H1 (cell line): ENCODE data around the gene ST6GALNAC3. TPM values are rescaled to one million over a fixed set of nuclear protein-coding genes. Genes with fewer than 3 reads are reported as not detected.

Experiments used
- CTCF ChIA-PET: fragments of 300-600 bp; sonication (Branson Sonifier 250); formaldehyde crosslinking; loops from one replicate; lab custom pipeline; 2021; ENCODE audit not compliant: partially characterized antibody; lab: Charles Lee
- POLR2A ChIA-PET: fragments of 300-600 bp; sonication (Branson Sonifier 250); formaldehyde crosslinking; loops from one replicate; lab custom pipeline; 2021; ENCODE audit warnings: inconsistent platforms; ENCODE audit not compliant: partially characterized antibody; lab: Charles Lee
- DNase-seq, 2 experiments: peaks; one replicate each; pipeline versions ENCODE4 v3.0.0 to v3.0.0-alpha.2; 2010 to 2022; ENCODE audit warnings: low spot score in 2 of 2, low read depth in 1 of 2, mixed read lengths in 1 of 2
- FAIRE-seq: peaks from 2 replicates; lab custom pipeline; 2011; peaks lifted over from hg19 to GRCh38; lab: Jason Lieb, UNC
- H2AFZ ChIP-seq: 2 replicates; pipeline ENCODE4 v1.8.1; 2012; ENCODE audit warnings: low read length, inconsistent platforms
- H2AK5ac ChIP-seq: 2 replicates; pipeline ENCODE4 v1.6.1; 2013; ENCODE audit warnings: low read depth, low read length
- H2BK120ac ChIP-seq: replicated peaks from 2 replicates; pipeline ENCODE3; 2013; ENCODE audit warnings: low read depth, low read length, inconsistent platforms
- H2BK12ac ChIP-seq: 2 replicates; pipeline ENCODE4 v1.6.1; 2013; ENCODE audit warnings: low read depth, low read length
- H2BK15ac ChIP-seq: 2 replicates; pipeline ENCODE4 v1.6.1; 2013; ENCODE audit warnings: low read length
- H2BK20ac ChIP-seq: 2 replicates; pipeline ENCODE4 v1.6.1; 2013; ENCODE audit warnings: low read length
- H2BK5ac ChIP-seq: 2 replicates; pipeline ENCODE4 v1.6.1; 2013; ENCODE audit warnings: low read depth, low read length
- H3K14ac ChIP-seq: 2 replicates; pipeline ENCODE4 v1.6.1; 2013; ENCODE audit warnings: inconsistent platforms; ENCODE audit not compliant: insufficient read length
- H3K18ac ChIP-seq: 2 replicates; pipeline ENCODE4 v1.6.1; 2013; ENCODE audit warnings: low read length; ENCODE audit errors: extremely low read depth
- H3K23ac ChIP-seq: 2 replicates; pipeline ENCODE4 v1.6.1; 2013; ENCODE audit warnings: inconsistent platforms; ENCODE audit not compliant: insufficient read length
- H3K23me2 ChIP-seq: 2 replicates; pipeline ENCODE4 v1.6.1; 2013; ENCODE audit warnings: low read depth, low read length
- H3K27ac ChIP-seq: 2 replicates; pipeline ENCODE4 v1.6.1; 2011; ENCODE audit warnings: low read depth, low read length, inconsistent platforms
- H3K27me3 ChIP-seq, 4 experiments: replicated peaks in 1 of 4; 1 replicate in 1 of 4; 2 replicates in 3 of 4; pipeline versions ENCODE4 v1.6.1 to v1.8.1; 2011 to 2013; ENCODE audit warnings: low read length in 3 of 4, mild to moderate bottlenecking in 3 of 4, inconsistent platforms in 2 of 4, mixed read lengths in 2 of 4, moderate library complexity in 1 of 4; ENCODE audit not compliant: control insufficient read depth in 3 of 4, insufficient read depth in 3 of 4; ENCODE audit errors: extremely low read depth in 1 of 4
- H3K36me3 ChIP-seq, 4 experiments: 2 replicates each; pipeline versions ENCODE4 v1.6.1 to v1.8.1; 2011 to 2013; ENCODE audit warnings: mild to moderate bottlenecking in 4 of 4, low read length in 3 of 4, moderate library complexity in 2 of 4, control low read depth in 1 of 4, inconsistent platforms in 1 of 4; ENCODE audit not compliant: insufficient read depth in 4 of 4, control insufficient read depth in 2 of 4
- H3K4ac ChIP-seq: replicated peaks from 2 replicates; pipeline ENCODE3; 2013; ENCODE audit warnings: low read length, low read depth, mixed read lengths, inconsistent platforms; ENCODE audit not compliant: insufficient read length
- H3K4me1 ChIP-seq, 4 experiments: replicated peaks in 1 of 4; 1 replicate in 1 of 4; 2 replicates in 3 of 4; pipeline versions ENCODE4 v1.6.1 to v1.8.1; 2011 to 2013; ENCODE audit warnings: low read length in 3 of 4, inconsistent platforms in 2 of 4, mixed read lengths in 1 of 4; ENCODE audit not compliant: insufficient read depth in 4 of 4, control insufficient read depth in 3 of 4
- H3K4me2 ChIP-seq, 2 experiments: 2 replicates each; pipeline versions ENCODE4 v1.6.1 to v1.8.1; 2011 to 2013; ENCODE audit warnings: low read depth in 2 of 2, low read length in 2 of 2, control low read depth in 1 of 2, inconsistent platforms in 1 of 2, mild to moderate bottlenecking in 1 of 2; ENCODE audit not compliant: insufficient read depth in 1 of 2
- H3K4me3 ChIP-seq, 4 experiments: fragments of 200-600, 300-600 bp in 1 of 4; sonication (generic), shearing (Covaris generic), sonication (Bioruptor Twin) in 1 of 4; 2 replicates each; pipeline versions ENCODE4 v1.5.1 to v1.8.1; 2011 to 2016; ENCODE audit warnings: low read length in 4 of 4, low read depth in 3 of 4, control low read depth in 2 of 4, inconsistent platforms in 2 of 4, mild to moderate bottlenecking in 2 of 4, mixed read lengths in 1 of 4, moderate library complexity in 1 of 4; ENCODE audit not compliant: insufficient read depth in 2 of 4; ENCODE audit errors: extremely low read depth in 1 of 4
- H3K56ac ChIP-seq: replicated peaks from 2 replicates; pipeline ENCODE3; 2013; ENCODE audit warnings: low read depth, mild to moderate bottlenecking, mixed read lengths, low read length, inconsistent platforms; ENCODE audit not compliant: insufficient read length
- H3K79me1 ChIP-seq: 2 replicates; pipeline ENCODE4 v1.6.1; 2013; ENCODE audit warnings: low read depth, low read length, control low read depth
- H3K79me2 ChIP-seq, 2 experiments: 2 replicates each; pipeline versions ENCODE4 v1.6.1 to v1.8.1; 2012 to 2013; ENCODE audit warnings: low read length in 2 of 2, mild to moderate bottlenecking in 2 of 2, inconsistent platforms in 1 of 2; ENCODE audit not compliant: insufficient read depth in 2 of 2, control insufficient read depth in 1 of 2
- H3K9ac ChIP-seq, 4 experiments: replicated peaks in 1 of 4; 1 replicate in 1 of 4; 2 replicates in 3 of 4; pipeline versions ENCODE4 v1.6.1 to v1.8.1; 2011 to 2013; ENCODE audit warnings: low read depth in 3 of 4, low read length in 3 of 4, control low read depth in 2 of 4, mild to moderate bottlenecking in 2 of 4, moderate library complexity in 2 of 4, inconsistent platforms in 1 of 4; ENCODE audit errors: extremely low read depth in 1 of 4
- H3K9me3 ChIP-seq, 2 experiments: 2 replicates each; pipeline versions ENCODE4 v1.6.1 to v1.8.1; 2012 to 2013; ENCODE audit warnings: mild to moderate bottlenecking in 2 of 2, moderate library complexity in 2 of 2, control low read depth in 1 of 2, inconsistent platforms in 1 of 2, low read depth in 1 of 2, low read length in 1 of 2, mixed read lengths in 1 of 2; ENCODE audit not compliant: insufficient read depth in 2 of 2
- H4K20me1 ChIP-seq, 2 experiments: replicated peaks in 1 of 2; 2 replicates each; pipeline versions ENCODE3 to v1.8.1; 2011 to 2013; ENCODE audit warnings: inconsistent platforms in 2 of 2, low read length in 2 of 2, mild to moderate bottlenecking in 1 of 2; ENCODE audit not compliant: insufficient read depth in 2 of 2, control insufficient read depth in 1 of 2
- H4K5ac ChIP-seq: 2 replicates; pipeline ENCODE4 v1.6.1; 2013; ENCODE audit warnings: low read length, low read depth, mixed read lengths, inconsistent platforms; ENCODE audit not compliant: insufficient read length
- H4K8ac ChIP-seq: 2 replicates; pipeline ENCODE4 v1.8.0; 2013; ENCODE audit warnings: mild to moderate bottlenecking, moderate library complexity, low read length, inconsistent platforms; ENCODE audit not compliant: insufficient read depth; ENCODE audit errors: extremely low read depth
- H4K91ac ChIP-seq: replicated peaks from 2 replicates; pipeline ENCODE3; 2013; ENCODE audit warnings: low read length, mixed read lengths, inconsistent platforms; ENCODE audit not compliant: insufficient read length
- CREB1 ChIP-seq: IDR thresholded peaks from 2 replicates; pipeline ENCODE4 v1.6.1; 2012; ENCODE audit warnings: inconsistent platforms
- EGR1 ChIP-seq: IDR thresholded peaks from 2 replicates; pipeline ENCODE4 v1.6.1; 2011; ENCODE audit warnings: low read depth, low read length, borderline replicate concordance
- POLR2A ChIP-seq, 2 experiments: IDR thresholded peaks; 1 replicate in 1 of 2; 2 replicates in 1 of 2; pipeline ENCODE4 v1.6.1; 2011; ENCODE audit warnings: low read depth in 2 of 2, low read length in 2 of 2, mild to moderate bottlenecking in 2 of 2; ENCODE audit errors: control extremely low read depth in 1 of 2
- RAD21 ChIP-seq, 2 experiments: IDR thresholded peaks in 1 of 2; conservative IDR thresholded peaks in 1 of 2; 2 replicates each; pipeline ENCODE4 v1.6.1; 2011; ENCODE audit warnings: low read depth in 2 of 2, low read length in 2 of 2, improper control_type of control experiment in 1 of 2, inconsistent platforms in 1 of 2, mild to moderate bottlenecking in 1 of 2, moderate library complexity in 1 of 2
- WGBS, 2 experiments: shearing (Covaris generic) in 1 of 2; methylation state at CpG; one replicate each; pipeline versions ENCODE4 v1.1.6 to v1.1.7; 2013 to 2015; ENCODE audit warnings: low lambda C conversion rate in 2 of 2, mixed read lengths in 2 of 2, inconsistent platforms in 1 of 2, low coverage in 1 of 2, missing lambda C conversion rate in 1 of 2; ENCODE audit not compliant: insufficient replicate concordance in 2 of 2, insufficient coverage in 1 of 2, insufficient read length in 1 of 2; ENCODE audit errors: extremely low coverage in 1 of 2, missing lambda C conversion rate in 1 of 2; 5-methylcytosine and 5-hydroxymethylcytosine counted together
- polyA plus RNA-seq, 7 experiments: library from polyadenylated mRNA; depleted of rRNA in 3 of 7; stranded (reverse) in 5 of 7; unstranded in 2 of 7; fragments of >200 nt in 5 of 7; fragments of 200-250 nt in 2 of 7; gene quantifications; 1 replicate in 5 of 7; 2 replicates in 1 of 7; 4 replicates in 1 of 7; pipeline versions ENCODE4 v1.2.1 to v1.2.3, GENCODE V29; 2011 to 2013; ENCODE audit warnings: missing spikeins in 2 of 7, mixed read lengths in 2 of 7
- total RNA-seq: library from RNA; stranded (reverse); fragmentation: NEBNext Ultra II Directional; extraction: Animal tissue kit (Norgen Biotek cat#: 25700); gene quantifications from 2 replicates; pipeline ENCODE4 v1.2.1, GENCODE V29; 2021
- TF ChIP-seq, protein P1 (sequence below): IDR thresholded peaks from 2 replicates; pipeline ENCODE4 v1.6.1; 2011; ENCODE audit warnings: low read depth, mild to moderate bottlenecking, low read length; ENCODE audit not compliant: insufficient read depth

ST6GALNAC3 gene
- total and polyA plus RNA-seq, 2 of the 8 experiments (the other 6 are each of a cell fraction or from before 2014, with no cell fraction given): 4.9 to 19.0 TPM

DNA sequence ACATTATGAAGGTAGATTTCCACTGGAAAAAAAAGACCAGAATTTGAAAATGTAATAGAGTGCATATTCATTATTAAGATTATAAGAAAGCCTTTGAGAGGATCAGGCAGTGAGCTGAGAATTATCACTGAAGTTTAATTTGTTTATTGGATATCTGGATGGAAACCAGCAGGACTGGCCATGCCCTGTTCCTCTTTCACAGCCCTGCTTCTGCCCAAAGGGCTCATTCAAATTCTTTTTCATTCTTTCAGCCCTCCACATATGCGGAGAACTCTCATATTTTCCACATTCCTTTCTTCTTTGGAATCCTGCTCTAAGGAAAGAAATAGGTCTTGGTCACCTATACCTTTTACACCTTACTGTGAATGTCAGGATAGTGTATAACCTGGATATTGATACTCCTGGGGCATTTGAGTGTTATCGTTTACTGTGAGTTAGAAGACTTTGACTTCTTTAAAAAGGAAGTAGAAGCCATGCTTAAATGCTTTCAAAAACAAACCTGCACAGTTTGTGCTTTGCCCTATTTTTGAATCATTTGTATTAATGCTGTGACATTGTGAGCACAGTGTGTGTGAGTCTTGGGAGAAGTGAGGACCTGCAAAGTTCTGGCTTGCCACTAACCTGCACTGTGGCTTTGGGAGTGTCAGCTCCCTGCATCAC is 35.5 kb downstream of the ST6GALNAC3 start:
- H3K27me3 ChIP-seq: no peaks in the 10 kb centered on the region
- H2BK20ac ChIP-seq: no peak overlapping the region
- H4K5ac ChIP-seq: no peak overlapping the region
- POLR2A ChIA-PET: no interaction called here
- TF ChIP-seq EGR1 (no peak), RAD21 (IDR thresholded peaks at IDR 0.05 in 1 of 2, conservative IDR thresholded peaks at IDR 0.05 in 1 of 2; ENCODE audit: low read depth in 2 of 2, low read length in 2 of 2) (no peak), CREB1 (no peak), POLR2A (IDR thresholded peaks at IDR 0.05; ENCODE audit: control extremely low read depth in 1 of 2, low read depth in 2 of 2, low read length in 2 of 2) (no peak)
- TF ChIP-seq, protein P1, sequence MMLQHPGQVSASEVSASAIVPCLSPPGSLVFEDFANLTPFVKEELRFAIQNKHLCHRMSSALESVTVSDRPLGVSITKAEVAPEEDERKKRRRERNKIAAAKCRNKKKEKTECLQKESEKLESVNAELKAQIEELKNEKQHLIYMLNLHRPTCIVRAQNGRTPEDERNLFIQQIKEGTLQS: no peak
- no peaks in the 10 kb centered on the region; a peak in 1 of 8 replicates for H3K36me3 ChIP-seq
- no peak overlapping the region for H3K9ac ChIP-seq
- no peak overlapping the region for H2BK5ac ChIP-seq
- 0 out of 2 replicates have a peak, but pooled peaks cover 3% of the 10 kb centered on the region for H3K79me1 ChIP-seq
- H3K18ac ChIP-seq: no peak overlapping the region
- no peak overlapping the region for H3K23ac ChIP-seq
- no peak overlapping the region for H3K14ac ChIP-seq
- H4K20me1 ChIP-seq: peaks cover 0 to 1% of the 10 kb centered on the region in 2 experiments
- H3K4me2 ChIP-seq: no peak overlapping the region
- no peak overlapping the region for H3K27ac ChIP-seq
- FAIRE-seq (no peak), DNase-seq (no peak)
- H3K23me2 ChIP-seq: no peaks in the 10 kb centered on the region
- H2AK5ac ChIP-seq: no peak overlapping the region
- H4K91ac ChIP-seq: no peak overlapping the region
- H3K56ac ChIP-seq: no peak overlapping the region
- H3K9me3 ChIP-seq: 0 out of 4 replicates have a peak, but pooled peaks cover 0 to 5% of the 10 kb centered on the region in 2 experiments
- H3K4me3 ChIP-seq: no peak overlapping the region
- CTCF ChIA-PET: interaction anchor here (0.5 to 1.6 kb wide), 4 partner anchors 10 to 1034 kb away, joined by 3 to 5 read pairs (median 3); no protein-coding TSS in a partner anchor
- H2BK15ac ChIP-seq: no peak overlapping the region
- H4K8ac ChIP-seq: no peak overlapping the region
- no peak overlapping the region for H3K4ac ChIP-seq
- H2BK12ac ChIP-seq: no peak overlapping the region
- peaks cover 0 to 3% (median 1%) of the 10 kb centered on the region in 4 experiments; a peak in 3 of 7 replicates for H3K4me1 ChIP-seq
- WGBS, 2 experiments: 70% methylated on average over 2 of the region's 2 CpGs; no CpG with 5 or more reads in 1 of the 2 experiments
- H2BK120ac ChIP-seq: no peak overlapping the region
- H2AFZ ChIP-seq: no peak overlapping the region
- peaks cover 2 to 19% of the 10 kb centered on the region in 2 experiments for H3K79me2 ChIP-seq
